HG03342 (cell line): ENCODE results near the gene C1S.
A peak's percentile ranks its signal among the peaks of the same experiment; 100 is the strongest.
"Not testable (repeated sequence)": the region's sequence is repeated elsewhere in the genome, so short reads cannot be mapped to it uniquely, and the experiment has no call there.

Source experiments
- ATAC-seq: cut with Tn5 transposase; IDR thresholded peaks from one replicate; pipeline ENCODE4 v1.9.1; 2021; ENCODE audit warnings: mild to moderate bottlenecking, moderate library complexity; ENCODE audit not compliant: unreplicated experiment

The C1S gene

GRCh38 chr12:7060353-7060954, at the start of gene C1S:
Gene C1S, plus strand, starts transcription at chr12:7060718. Its CDS starts 1,195 bp downstream, at chr12:7061913.
- ATAC-seq, result no peak

- ATAC-seq, result not testable (repeated sequence)
These were observed 49.1 kb upstream of the C1S start for GRCh38 chr12:7011398-7011797.

- ATAC-seq, result no peak
These were observed 48.4 kb upstream of the C1S start for GRCh38 chr12:7012024-7012607.

DNA sequence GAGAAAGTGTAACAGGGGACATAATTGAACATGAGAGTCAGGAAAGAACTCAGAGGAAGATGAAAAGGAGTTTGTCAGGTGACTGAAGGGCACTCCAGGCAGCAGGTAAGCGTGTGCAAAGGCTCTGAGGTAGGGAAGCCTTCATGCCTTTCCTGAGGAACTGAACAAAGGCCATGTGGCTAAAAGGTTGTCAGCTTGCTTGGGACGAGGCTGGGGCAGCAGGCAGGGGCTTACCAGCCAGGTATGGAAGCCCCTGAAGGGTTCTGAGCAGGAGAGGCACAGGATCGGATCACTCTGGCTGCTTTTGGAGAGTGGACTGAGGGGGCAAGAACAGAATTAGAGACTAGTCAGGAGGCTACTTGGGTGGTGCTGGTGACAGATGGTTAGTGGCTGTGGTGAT, 47.4 kb upstream of the C1S start:
- no peak for ATAC-seq

DNA sequence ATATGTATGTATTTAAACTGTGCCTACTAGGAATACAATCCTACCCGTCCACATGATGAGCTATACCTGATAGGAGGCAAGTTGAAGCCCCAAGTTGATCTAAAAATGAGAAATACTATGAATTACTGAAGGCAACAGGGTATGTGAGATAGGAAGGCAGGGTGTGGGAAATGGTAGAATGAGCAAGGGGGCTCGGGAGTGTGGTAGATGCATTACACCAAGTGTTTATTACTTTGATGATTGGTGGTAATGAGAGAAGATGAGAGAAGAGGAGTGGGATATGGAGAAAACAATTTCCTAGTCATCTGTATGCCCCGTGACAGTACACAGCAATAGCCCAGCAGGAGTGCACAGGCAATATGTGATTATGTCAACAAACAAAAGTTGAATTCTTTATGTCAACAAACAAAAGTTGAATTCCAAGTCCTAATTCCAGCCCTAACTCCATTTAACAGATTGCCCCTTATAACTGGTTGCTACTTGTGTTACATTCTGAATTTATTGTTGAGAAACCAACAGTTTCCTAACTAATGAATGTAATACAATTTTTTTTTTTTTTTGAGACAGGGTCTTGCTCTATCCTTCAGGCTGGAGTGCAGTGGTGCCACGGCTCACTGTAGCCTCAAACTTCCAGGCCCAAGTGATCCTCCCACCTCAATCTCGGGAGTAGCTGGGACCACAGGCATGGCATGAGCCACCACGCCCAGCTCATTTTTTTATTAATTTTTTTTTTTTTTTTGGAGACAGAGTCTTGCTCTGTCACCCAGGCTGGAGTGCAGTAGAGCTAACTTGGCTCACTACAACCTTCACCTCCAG, 44.8 kb upstream of the C1S start:
- no peak for ATAC-seq

- no peak for ATAC-seq
These were observed 43.5 kb upstream of the C1S start for GRCh38 chr12:7016958-7017571.

- ATAC-seq, result no peak
These were observed 42.6 kb upstream of the C1S start for GRCh38 chr12:7017870-7018349.

- peak; percentile 93 for ATAC-seq
These were observed 42.0 kb upstream of the C1S start, which contains the start of gene LPCAT3 for GRCh38 chr12:7018350-7019042. Gene LPCAT3, minus strand, starts transcription at chr12:7018476. Its CDS starts 52 bp downstream, at chr12:7018424.

DNA sequence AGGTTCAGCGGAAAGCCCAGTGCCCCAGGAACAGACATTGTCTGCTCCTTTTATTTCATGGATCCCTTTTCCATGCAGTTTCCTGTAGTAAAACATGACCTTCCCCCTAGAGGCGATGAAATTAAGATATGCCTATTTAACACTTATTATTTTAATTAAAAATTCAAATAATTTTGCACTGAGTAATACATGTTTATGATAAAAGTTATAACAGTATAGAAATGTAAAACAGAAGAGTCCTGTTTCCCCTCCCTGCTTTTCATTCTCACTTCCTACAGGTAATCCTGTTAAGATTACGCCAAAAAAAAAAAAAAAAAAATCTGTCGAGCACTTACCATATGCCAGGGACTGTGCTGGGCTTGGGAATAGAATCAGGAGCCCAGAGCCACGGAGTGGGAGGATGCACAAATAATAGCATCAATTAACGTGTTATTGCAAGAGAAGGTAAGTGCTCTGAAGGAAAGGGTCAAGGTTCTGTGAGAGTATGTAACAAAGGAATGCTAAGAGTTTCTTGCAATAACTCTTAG, 41.4 kb upstream of the C1S start:
- no peak for ATAC-seq

DNA sequence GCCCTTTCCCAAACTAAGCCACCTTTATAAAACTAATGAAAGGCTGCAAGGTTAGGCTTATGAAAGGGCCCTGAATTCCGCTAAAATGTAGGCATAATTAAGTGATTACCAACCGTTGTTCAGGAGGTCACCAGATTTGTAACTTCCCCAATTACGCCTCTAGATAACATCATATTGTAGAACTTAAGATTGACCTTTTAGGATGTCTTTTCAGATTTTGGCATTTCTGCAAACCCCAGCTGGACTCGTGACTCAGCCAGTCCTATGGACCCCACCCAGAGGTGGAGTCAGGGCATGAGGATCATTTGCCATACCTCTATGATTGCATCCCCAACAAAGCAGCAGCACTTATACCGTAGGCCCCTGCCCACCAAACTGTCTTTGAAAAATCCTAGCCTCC, 38.6 kb upstream of the C1S start:
- ATAC-seq, result no peak

GRCh38 chr12:7023114-7023513, 37.4 kb upstream of the C1S start:
- ATAC-seq, result no peak

- no peak for ATAC-seq
These were observed 33.7 kb upstream of the C1S start for GRCh38 chr12:7026854-7027253.

GRCh38 chr12:7031306-7031705, 29.2 kb upstream of the C1S start:
- no peak for ATAC-seq

- ATAC-seq, result no peak
These were observed 27.5 kb upstream of the C1S start for GRCh38 chr12:7032990-7033389.

DNA sequence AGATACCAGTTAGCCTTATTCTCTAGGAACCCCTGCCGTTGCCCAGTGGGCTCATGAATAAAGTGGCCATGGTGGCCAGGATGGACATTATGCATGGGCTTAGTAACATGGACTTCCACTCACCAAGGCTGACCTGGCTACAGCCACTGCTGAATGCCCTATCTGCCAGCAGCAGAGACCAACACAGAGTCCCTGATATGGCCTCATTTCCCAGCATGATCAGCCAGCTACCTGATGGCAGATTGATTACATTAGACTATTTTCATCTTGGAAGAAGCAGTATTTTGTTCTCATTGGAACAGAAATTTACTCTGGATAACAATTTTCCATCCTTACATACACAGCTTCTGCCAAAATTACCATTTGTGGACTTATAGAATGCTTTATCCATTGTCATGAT, 26.1 kb upstream of the C1S start:
- ATAC-seq, result no peak

- ATAC-seq, result no peak
These were observed 25.1 kb upstream of the C1S start for GRCh38 chr12:7035463-7035862.

DNA sequence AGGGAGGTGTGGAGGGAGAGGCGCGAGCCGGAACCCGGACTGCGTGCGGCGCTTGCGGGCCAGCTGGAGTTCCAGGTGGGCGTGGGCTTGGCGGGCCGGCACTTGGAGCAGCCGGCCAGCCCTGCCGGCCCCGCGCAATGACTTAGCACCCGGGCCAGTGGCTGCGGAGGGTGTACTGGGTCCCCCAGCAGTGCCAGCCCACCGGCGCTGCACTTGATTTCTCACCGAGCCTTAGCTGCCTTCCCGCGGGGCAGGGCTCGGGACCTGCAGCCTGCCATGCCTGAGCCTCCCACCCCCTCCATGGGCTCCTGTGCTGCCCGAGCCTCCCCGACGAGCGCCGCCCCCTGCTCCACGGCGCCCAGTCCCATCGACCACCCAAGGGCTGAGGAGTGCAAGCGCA, 23.1 kb upstream of the C1S start:
- not testable (repeated sequence) for ATAC-seq

DNA sequence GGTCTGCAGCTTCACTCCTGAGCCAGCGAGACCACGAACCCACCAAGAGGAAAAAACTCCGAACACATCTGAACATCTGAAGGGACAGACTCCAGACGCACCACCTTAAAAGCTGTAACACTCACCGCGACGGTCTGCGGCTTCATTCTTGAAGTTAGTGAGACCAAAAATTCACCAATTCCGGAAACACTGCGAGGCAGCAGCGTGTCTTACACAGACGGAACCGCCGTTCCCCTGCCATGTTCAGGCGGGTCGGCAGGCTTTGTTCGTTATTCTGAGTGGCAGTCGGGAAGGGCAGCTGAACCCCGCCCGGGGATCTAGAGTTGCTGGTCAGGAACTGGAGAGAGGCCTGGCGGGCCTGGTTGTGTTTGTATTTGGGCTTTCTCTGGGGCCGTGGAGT, 21.9 kb upstream of the C1S start:
- no peak for ATAC-seq

GRCh38 chr12:7039403-7039802, 21.1 kb upstream of the C1S start:
- ATAC-seq, result no peak

- no peak for ATAC-seq
These were observed 17.7 kb upstream of the C1S start for GRCh38 chr12:7042842-7043241.

DNA sequence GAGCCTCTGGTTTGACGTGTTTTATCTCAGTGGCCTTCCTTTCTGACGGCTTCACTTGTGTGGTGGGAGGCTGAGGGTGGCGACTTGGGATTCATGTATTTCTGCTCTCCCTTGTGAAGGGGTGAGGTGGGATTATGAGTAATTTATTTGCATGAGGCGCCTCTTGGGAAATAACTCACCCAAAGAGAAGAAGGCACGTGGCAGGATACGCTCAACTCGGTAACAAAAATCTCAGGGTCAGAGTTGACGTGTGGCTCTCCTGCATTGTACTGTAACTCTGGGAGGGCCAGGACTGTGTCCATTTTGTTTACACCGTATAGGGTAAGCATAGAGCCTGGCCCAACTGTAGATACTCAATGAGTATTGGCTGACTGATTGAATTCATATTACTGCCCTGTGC, 14.6 kb upstream of the C1S start:
- ATAC-seq, result no peak
